Neural cell (in vitro differentiated cells): ENCODE measurements around the gene CCNQ. TPM values are rescaled to one million over a fixed set of nuclear protein-coding genes. Genes with fewer than 3 reads are reported as not detected.
A peak's percentile ranks its signal among the peaks of the same experiment; 100 is the strongest.

Experiments used
- H2AFZ ChIP-seq: fragments of 200-600, 300-800 bp; sonication (generic), shearing (Covaris generic); 2 replicates; pipeline ENCODE4 v1.6.0; 2014; ENCODE audit warnings: low read depth, mild to moderate bottlenecking, antibody characterized with exemption, low read length, moderate library complexity
- H3F3A ChIP-seq: fragments of 200-600 bp; shearing (Covaris generic); 2 replicates; pipeline ENCODE4 v1.6.1; 2016; ENCODE audit warnings: mild to moderate bottlenecking, moderate library complexity, mixed read lengths, antibody characterized with exemption, low read length; ENCODE audit not compliant: insufficient read depth, poor library complexity, severe bottlenecking
- H3K27ac ChIP-seq: fragments of 200-600, 300-800 bp; sonication (generic), shearing (Covaris generic); 2 replicates; pipeline ENCODE4 v1.5.1; 2014; ENCODE audit warnings: mild to moderate bottlenecking, low read length, moderate library complexity
- H3K27me3 ChIP-seq: fragments of 300-800, 200-600 bp; sonication (generic), shearing (Covaris generic); 2 replicates; pipeline ENCODE4 v1.6.0; 2014; ENCODE audit warnings: mild to moderate bottlenecking, low read depth, low read length, moderate library complexity; ENCODE audit not compliant: insufficient read depth
- H3K36me3 ChIP-seq: fragments of 300-800, 200-600 bp; sonication (generic), shearing (Covaris generic); 2 replicates; pipeline ENCODE4 v1.5.1; 2014; ENCODE audit warnings: mild to moderate bottlenecking, antibody characterized with exemption, low read length, moderate library complexity; ENCODE audit not compliant: insufficient read depth
- H3K4me2 ChIP-seq: fragments of 300-800, 200-600 bp; sonication (generic), shearing (Covaris generic); 2 replicates; pipeline ENCODE4 v1.6.0; 2014; ENCODE audit warnings: mild to moderate bottlenecking, low read length
- H3K4me3 ChIP-seq: fragments of 300-800, 200-600 bp; sonication (generic), shearing (Covaris generic); 2 replicates; pipeline ENCODE4 v1.5.1; 2014; ENCODE audit warnings: mild to moderate bottlenecking, low read length, moderate library complexity
- H3K79me2 ChIP-seq: fragments of 200-600 bp; shearing (Covaris generic); replicated peaks from 2 replicates; pipeline ENCODE4 v1.6.0; 2014; ENCODE audit warnings: mild to moderate bottlenecking, low read length, moderate library complexity; ENCODE audit not compliant: insufficient read depth
- H3K9ac ChIP-seq: fragments of 300-800, 200-600 bp; sonication (generic), shearing (Covaris generic); 2 replicates; pipeline ENCODE4 v1.6.1; 2016; ENCODE audit warnings: mild to moderate bottlenecking, low read length, mixed read lengths
- H3K9me2 ChIP-seq: fragments of 200-600 bp; shearing (Covaris generic); 2 replicates; pipeline ENCODE4 v1.6.1; 2016; ENCODE audit warnings: mild to moderate bottlenecking, low read length, mixed read lengths; ENCODE audit not compliant: insufficient read depth
- H3K9me3 ChIP-seq: fragments of 200-600, 300-800 bp; sonication (generic), shearing (Covaris generic); 2 replicates; pipeline ENCODE4 v1.6.1; 2016; ENCODE audit warnings: mild to moderate bottlenecking, mixed run types, low read length, moderate library complexity, mixed read lengths
- H4K20me1 ChIP-seq: fragments of 200-600 bp; shearing (Covaris generic); 2 replicates; pipeline ENCODE4 v1.6.1; 2016; ENCODE audit warnings: mild to moderate bottlenecking, mixed run types; ENCODE audit not compliant: insufficient read depth
- CTCF ChIP-seq: fragments of 450-650 bp; IDR thresholded peaks from 2 replicates; pipeline ENCODE4 v1.5.1; 2014; ENCODE audit warnings: antibody characterized with exemption, mild to moderate bottlenecking, moderate library complexity; ENCODE audit not compliant: poor library complexity, severe bottlenecking
- EP300 ChIP-seq: fragments of 450-650 bp; conservative IDR thresholded peaks from 2 replicates; pipeline ENCODE4 v1.6.1; 2014; ENCODE audit warnings: antibody characterized with exemption, mild to moderate bottlenecking, moderate library complexity; ENCODE audit not compliant: poor library complexity, severe bottlenecking
- EZH2 ChIP-seq: fragments of 200-600, 300-800 bp; shearing (Covaris generic), sonication (generic); IDR thresholded peaks from 2 replicates; pipeline ENCODE4 v1.6.1; 2014; ENCODE audit warnings: antibody characterized with exemption, low read length, borderline replicate concordance, mild to moderate bottlenecking; ENCODE audit not compliant: insufficient read depth, poor library complexity, severe bottlenecking
- MXI1 ChIP-seq: fragments of 450-650 bp; conservative IDR thresholded peaks from 2 replicates; pipeline ENCODE4 v1.6.1; 2014; ENCODE audit warnings: antibody characterized with exemption, mild to moderate bottlenecking; ENCODE audit not compliant: poor library complexity, severe bottlenecking
- POLR2AphosphoS5 ChIP-seq: IDR thresholded peaks from 2 replicates; pipeline ENCODE4 v1.6.1; 2012
- RAD21 ChIP-seq: fragments of 450-650 bp; conservative IDR thresholded peaks from 2 replicates; pipeline ENCODE4 v1.6.1; 2014; ENCODE audit warnings: antibody characterized with exemption, mild to moderate bottlenecking, moderate library complexity
- REST ChIP-seq: IDR thresholded peaks from 2 replicates; pipeline ENCODE4 v1.6.1; 2012; ENCODE audit warnings: borderline replicate concordance
- SMC3 ChIP-seq: fragments of 450-650 bp; conservative IDR thresholded peaks from 2 replicates; pipeline ENCODE4 v1.6.1; 2014; ENCODE audit warnings: antibody characterized with exemption, mild to moderate bottlenecking, moderate library complexity; ENCODE audit not compliant: poor library complexity
- TAF1 ChIP-seq: IDR thresholded peaks from 2 replicates; pipeline ENCODE4 v1.6.1; 2012; ENCODE audit warnings: low read depth
- polyA plus RNA-seq: library from polyadenylated mRNA; depleted of rRNA; stranded (reverse); fragments of >200 nt; gene quantifications from 2 replicates; pipeline ENCODE4 v1.2.3, GENCODE V29; 2014

CCNQ gene
- polyA plus RNA-seq, 1 donor from 2014 or later = 61.2 TPM

- Histone ChIP-seq H3K9me2 (no peaks in the 10 kb centered on the region), H3K4me3 (peak overlapping the region; percentile 68), H3K27me3 (peaks cover 43% of the 10 kb centered on the region), H2AFZ (no peak overlapping the region), H3K9me3 (no peaks in the 10 kb centered on the region), H3K79me2 (no peaks in the 10 kb centered on the region), H3K36me3 (no peaks in the 10 kb centered on the region), H4K20me1 (no peaks in the 10 kb centered on the region), H3K9ac (no peak overlapping the region), H3K27ac (no peak overlapping the region), H3F3A (no peaks in the 10 kb centered on the region), H3K4me2 (no peak overlapping the region)
- TF ChIP-seq RAD21 = no peak
- no peak for TF ChIP-seq EP300
- no peak for TF ChIP-seq POLR2AphosphoS5
- TF ChIP-seq CTCF = no peak
These were observed 43.2 kb upstream of the CCNQ start for GRCh38 chrX:153642051-153642654.

- Histone ChIP-seq H3K9me2 (no peaks in the 10 kb centered on the region), H2AFZ (no peak overlapping the region), H3K27ac (no peak overlapping the region), H3K79me2 (no peaks in the 10 kb centered on the region), H3K36me3 (no peaks in the 10 kb centered on the region), H3K9ac (no peak overlapping the region), H3K27me3 (peaks cover 39% of the 10 kb centered on the region), H4K20me1 (no peaks in the 10 kb centered on the region), H3K9me3 (no peaks in the 10 kb centered on the region), H3F3A (no peaks in the 10 kb centered on the region), H3K4me2 (no peak overlapping the region), H3K4me3 (peak overlapping the region; percentile 68)
- TF ChIP-seq EP300 = no peak
- no peak for TF ChIP-seq TAF1
- no peak for TF ChIP-seq REST
- TF ChIP-seq SMC3 = no peak
- no peak for TF ChIP-seq MXI1
- TF ChIP-seq POLR2AphosphoS5 = no peak
- no peak for TF ChIP-seq RAD21
- TF ChIP-seq CTCF = no peak
- TF ChIP-seq EZH2 = no peak
These were observed 42.7 kb upstream of the CCNQ start for GRCh38 chrX:153641627-153642026.
